ENCODE data around the gene OR2T33. TPM values are rescaled to one million over a fixed set of nuclear protein-coding genes. Genes with fewer than 3 reads are reported as not detected.
"Not testable (repeated sequence)": the region's sequence is repeated elsewhere in the genome, so short reads cannot be mapped to it uniquely, and the experiment has no call there.

OR2T33 gene
- total RNA-seq, 1 donor from 2014 or later, result not detected

DNA sequence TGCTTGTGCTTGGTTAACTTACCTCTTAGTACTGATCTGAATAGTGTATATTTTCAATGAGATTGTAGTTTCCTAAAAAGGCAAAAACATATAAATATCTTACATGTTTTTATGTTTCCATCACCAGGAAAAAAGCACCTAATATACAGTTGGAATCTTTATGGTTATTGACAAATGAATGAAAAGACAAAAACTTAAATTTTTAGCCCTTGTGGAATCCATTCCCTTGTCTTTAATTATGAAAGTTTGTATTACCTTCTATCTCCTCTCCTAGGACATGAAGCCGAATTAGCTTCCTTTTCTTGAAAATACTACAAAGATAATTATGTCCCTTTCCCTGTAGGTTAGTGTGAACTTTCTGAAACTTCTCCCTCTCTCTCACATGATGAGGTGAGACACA is 25.5 kb upstream of the OR2T33 start, which contains the start of gene OR2T12:
OR2T12 (minus strand) TSS at position 101 of the 400 bp plus-strand sequence. CDS start 7,846 bp downstream, outside the sequence.
- H3K27me3 Mint-ChIP-seq (ENCODE audit: unreplicated experiment), result peaks cover 4% of the 10 kb centered on the region
- peaks cover 5% of the 10 kb centered on the region for H3K9me3 Mint-ChIP-seq (ENCODE audit: unreplicated experiment)
- H3K27ac Mint-ChIP-seq (ENCODE audit: unreplicated experiment), result no peak within 1 kb of the TSS

DNA sequence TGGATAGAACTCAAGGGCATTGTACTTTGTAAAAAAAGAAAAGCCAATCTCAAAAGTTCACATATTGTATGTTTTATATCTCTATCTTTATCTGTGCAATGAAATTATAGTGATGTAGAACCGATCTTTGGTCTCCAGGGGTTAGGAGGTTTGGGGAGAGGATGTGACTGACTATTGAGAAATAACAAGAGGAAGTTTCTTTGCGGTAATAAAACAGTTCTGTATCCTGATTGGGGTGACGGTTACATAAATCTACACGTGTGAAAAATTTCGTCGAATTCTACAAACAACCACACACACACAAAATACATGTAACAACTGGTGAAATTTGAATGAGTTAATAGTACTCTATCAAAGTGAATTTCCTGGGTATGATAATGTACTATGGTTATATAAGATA is 10.6 kb upstream of the OR2T33 start:
- DNase-seq, result no peak
- Mint-ChIP-seq H3K27me3 (ENCODE audit: unreplicated experiment) (no peaks in the 10 kb centered on the region), H3K36me3 (ENCODE audit: unreplicated experiment) (no peaks in the 10 kb centered on the region), H3K9me3 (ENCODE audit: unreplicated experiment) (peaks cover 6% of the 10 kb centered on the region), H3K4me1 (ENCODE audit: low read depth, unreplicated experiment) (no peaks in the 10 kb centered on the region), H3K4me3 (ENCODE audit: unreplicated experiment) (no peak overlapping the region), H3K27ac (ENCODE audit: unreplicated experiment) (no peak overlapping the region)
- TF ChIP-seq, protein P1, sequence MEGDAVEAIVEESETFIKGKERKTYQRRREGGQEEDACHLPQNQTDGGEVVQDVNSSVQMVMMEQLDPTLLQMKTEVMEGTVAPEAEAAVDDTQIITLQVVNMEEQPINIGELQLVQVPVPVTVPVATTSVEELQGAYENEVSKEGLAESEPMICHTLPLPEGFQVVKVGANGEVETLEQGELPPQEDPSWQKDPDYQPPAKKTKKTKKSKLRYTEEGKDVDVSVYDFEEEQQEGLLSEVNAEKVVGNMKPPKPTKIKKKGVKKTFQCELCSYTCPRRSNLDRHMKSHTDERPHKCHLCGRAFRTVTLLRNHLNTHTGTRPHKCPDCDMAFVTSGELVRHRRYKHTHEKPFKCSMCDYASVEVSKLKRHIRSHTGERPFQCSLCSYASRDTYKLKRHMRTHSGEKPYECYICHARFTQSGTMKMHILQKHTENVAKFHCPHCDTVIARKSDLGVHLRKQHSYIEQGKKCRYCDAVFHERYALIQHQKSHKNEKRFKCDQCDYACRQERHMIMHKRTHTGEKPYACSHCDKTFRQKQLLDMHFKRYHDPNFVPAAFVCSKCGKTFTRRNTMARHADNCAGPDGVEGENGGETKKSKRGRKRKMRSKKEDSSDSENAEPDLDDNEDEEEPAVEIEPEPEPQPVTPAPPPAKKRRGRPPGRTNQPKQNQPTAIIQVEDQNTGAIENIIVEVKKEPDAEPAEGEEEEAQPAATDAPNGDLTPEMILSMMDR (IDR thresholded peaks at IDR 0.05; ENCODE audit: partially characterized antibody, unreplicated experiment), result no peak

More for the DNA sequence above, 25.5 kb upstream of the OR2T33 start, which contains the start of gene OR2T12:
- DNase-seq, result no peak
- TF ChIP-seq, protein P1 (IDR thresholded peaks at IDR 0.05; ENCODE audit: partially characterized antibody, unreplicated experiment), result no peak
- Mint-ChIP-seq H3K4me3 (ENCODE audit: unreplicated experiment) (no peak within 1 kb of the TSS), H3K4me1 (ENCODE audit: low read depth, unreplicated experiment) (no peaks in the 10 kb centered on the region), H3K36me3 (ENCODE audit: unreplicated experiment) (no peaks in the 10 kb centered on the region)

DNA sequence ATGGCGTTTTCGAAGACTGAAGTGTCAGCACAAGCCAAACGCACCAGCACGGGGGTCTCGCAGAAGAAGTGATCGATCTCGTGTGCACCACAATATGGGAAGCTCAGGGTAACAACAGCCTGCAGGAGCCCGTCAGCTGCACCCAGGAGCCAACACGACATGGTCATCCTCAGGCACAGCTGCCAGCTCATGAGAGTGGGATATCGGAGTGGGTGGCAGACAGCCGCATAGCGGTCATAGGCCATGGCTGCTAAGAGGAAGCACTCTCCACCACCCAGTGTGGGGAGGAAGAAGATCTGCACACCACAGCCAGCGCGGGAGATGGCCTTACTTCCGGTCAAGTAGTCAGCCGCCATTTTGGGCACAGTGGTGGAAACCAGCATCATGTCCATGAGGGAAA is 4.6 kb downstream of the OR2T33 start:
- H3K27ac Mint-ChIP-seq (ENCODE audit: unreplicated experiment); H3K9me3 Mint-ChIP-seq (ENCODE audit: unreplicated experiment); H3K36me3 Mint-ChIP-seq (ENCODE audit: unreplicated experiment); H3K4me1 Mint-ChIP-seq (ENCODE audit: low read depth, unreplicated experiment); H3K4me3 Mint-ChIP-seq (ENCODE audit: unreplicated experiment); H3K27me3 Mint-ChIP-seq (ENCODE audit: unreplicated experiment); DNase-seq: not testable (repeated sequence)

DNA sequence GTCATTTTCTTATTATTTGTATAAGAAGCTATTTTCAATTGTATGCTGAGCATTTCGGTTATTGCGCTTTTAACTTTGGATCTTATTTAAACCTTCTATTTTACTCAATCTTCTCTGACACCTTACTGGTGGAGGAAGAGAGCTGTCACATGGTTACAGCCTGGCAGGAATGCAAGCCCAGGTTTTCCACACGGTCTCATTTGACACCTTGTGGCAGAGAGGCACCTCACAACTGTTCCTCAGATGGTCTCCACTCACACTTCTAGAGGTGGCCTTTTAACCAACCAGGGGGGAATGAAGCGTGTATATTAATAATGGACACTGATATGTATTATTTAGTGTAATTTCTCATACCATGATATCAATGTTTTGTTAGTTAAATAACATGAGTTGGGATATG is 9.6 kb downstream of the OR2T33 start:
- Mint-ChIP-seq H3K9me3 (ENCODE audit: unreplicated experiment) (peaks cover 3% of the 10 kb centered on the region), H3K4me3 (ENCODE audit: unreplicated experiment) (no peak overlapping the region), H3K36me3 (ENCODE audit: unreplicated experiment) (no peaks in the 10 kb centered on the region)

DNA sequence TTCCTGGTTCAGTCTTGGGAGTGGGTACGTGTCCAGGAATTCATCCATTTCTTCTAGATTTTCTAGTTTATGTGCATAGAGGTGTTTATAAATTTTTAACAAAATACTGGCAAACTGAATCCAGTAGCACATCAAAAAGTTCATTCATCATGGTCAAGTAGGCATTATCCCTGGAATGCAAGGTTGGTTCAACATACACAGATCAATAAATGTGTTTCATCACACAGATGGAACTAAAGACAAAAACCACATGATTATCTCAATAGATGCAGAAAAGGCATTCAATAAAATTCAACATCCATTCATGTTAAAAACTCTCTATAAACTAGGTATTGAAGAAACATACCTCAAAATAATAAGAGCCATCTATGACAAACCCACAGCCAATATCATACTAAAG is 18.5 kb downstream of the OR2T33 start:
- not testable (repeated sequence) for H3K9me3 Mint-ChIP-seq (ENCODE audit: unreplicated experiment); H3K36me3 Mint-ChIP-seq (ENCODE audit: unreplicated experiment); H3K27me3 Mint-ChIP-seq (ENCODE audit: unreplicated experiment); DNase-seq; H3K4me1 Mint-ChIP-seq (ENCODE audit: low read depth, unreplicated experiment); H3K4me3 Mint-ChIP-seq (ENCODE audit: unreplicated experiment); H3K27ac Mint-ChIP-seq (ENCODE audit: unreplicated experiment)

More for the DNA sequence above, 9.6 kb downstream of the OR2T33 start:
- H3K27ac Mint-ChIP-seq (ENCODE audit: unreplicated experiment), result no peak overlapping the region
- no peaks in the 10 kb centered on the region for H3K4me1 Mint-ChIP-seq (ENCODE audit: low read depth, unreplicated experiment)
- no peak for DNase-seq
- TF ChIP-seq, protein P1 (IDR thresholded peaks at IDR 0.05; ENCODE audit: partially characterized antibody, unreplicated experiment), result no peak
- no peaks in the 10 kb centered on the region for H3K27me3 Mint-ChIP-seq (ENCODE audit: unreplicated experiment)

DNA sequence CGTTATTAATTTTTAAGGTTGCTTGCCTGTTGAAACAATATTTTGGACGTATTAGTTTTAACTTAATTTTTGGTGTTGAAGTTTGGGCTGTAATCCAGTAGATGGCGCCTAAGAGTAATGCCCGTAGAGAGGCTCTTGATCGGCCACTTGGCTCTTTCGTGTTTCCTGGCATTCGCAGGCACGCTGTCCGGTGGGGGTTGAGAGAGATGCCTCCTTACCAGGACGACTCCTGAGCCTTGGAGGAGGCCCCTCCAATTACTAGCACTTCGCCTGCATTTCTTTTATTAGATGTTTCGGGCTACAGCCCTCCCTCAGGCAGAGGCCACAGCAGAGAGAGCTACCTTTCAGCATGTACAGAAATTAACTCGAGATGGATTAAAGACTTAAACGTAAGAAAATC is 34.6 kb downstream of the OR2T33 start:
- H3K36me3 Mint-ChIP-seq (ENCODE audit: unreplicated experiment), result peaks cover 4% of the 10 kb centered on the region
- DNase-seq, result peak; percentile 11
- TF ChIP-seq, protein P1 (IDR thresholded peaks at IDR 0.05; ENCODE audit: partially characterized antibody, unreplicated experiment), result peak; percentile 43
- peaks cover 5% of the 10 kb centered on the region for H3K9me3 Mint-ChIP-seq (ENCODE audit: unreplicated experiment)
- no peak overlapping the region for H3K4me3 Mint-ChIP-seq (ENCODE audit: unreplicated experiment)
- H3K27me3 Mint-ChIP-seq (ENCODE audit: unreplicated experiment), result no peaks in the 10 kb centered on the region
- no peak overlapping the region for H3K27ac Mint-ChIP-seq (ENCODE audit: unreplicated experiment)
- H3K4me1 Mint-ChIP-seq (ENCODE audit: low read depth, unreplicated experiment), result no peaks in the 10 kb centered on the region
